HG03095 (cell line): Measurements from ENCODE around the gene PI4KA.
"Not testable (repeated sequence)": the region's sequence is repeated elsewhere in the genome, so short reads cannot be mapped to it uniquely, and the experiment has no call there.

ENCODE experiments used
- ATAC-seq: cut with Tn5 transposase; IDR thresholded peaks from one replicate; pipeline ENCODE4 v1.9.1; 2021; ENCODE audit warnings: moderate library complexity; ENCODE audit not compliant: unreplicated experiment

The PI4KA gene

DNA sequence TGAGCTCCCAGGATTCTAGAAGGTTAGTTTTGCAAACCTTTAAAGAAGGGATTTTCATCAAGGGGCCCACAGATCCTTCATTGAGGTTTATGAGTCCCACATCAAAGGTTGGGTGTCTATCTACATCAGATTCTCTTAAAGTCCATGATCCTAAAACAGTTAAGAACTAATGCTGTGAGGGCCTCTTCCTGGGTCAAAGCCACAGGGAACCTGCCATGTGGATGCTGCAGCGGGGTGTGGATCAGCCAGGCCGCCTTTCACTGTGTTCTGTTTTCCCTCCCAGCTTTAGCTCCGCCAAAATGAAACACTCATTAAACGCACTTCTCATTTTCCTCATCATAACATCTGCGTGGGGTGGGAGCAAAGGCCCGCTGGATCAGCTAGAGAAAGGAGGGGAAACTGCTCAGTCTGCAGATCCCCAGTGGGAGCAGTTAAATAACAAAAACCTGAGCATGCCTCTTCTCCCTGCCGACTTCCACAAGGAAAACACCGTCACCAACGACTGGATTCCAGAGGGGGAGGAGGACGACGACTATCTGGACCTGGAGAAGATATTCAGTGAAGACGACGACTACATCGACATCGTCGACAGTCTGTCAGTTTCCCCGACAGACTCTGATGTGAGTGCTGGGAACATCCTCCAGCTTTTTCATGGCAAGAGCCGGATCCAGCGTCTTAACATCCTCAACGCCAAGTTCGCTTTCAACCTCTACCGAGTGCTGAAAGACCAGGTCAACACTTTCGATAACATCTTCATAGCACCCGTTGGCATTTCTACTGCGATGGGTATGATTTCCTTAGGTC is 79.4 kb downstream of the PI4KA start:
- no peak for ATAC-seq

DNA sequence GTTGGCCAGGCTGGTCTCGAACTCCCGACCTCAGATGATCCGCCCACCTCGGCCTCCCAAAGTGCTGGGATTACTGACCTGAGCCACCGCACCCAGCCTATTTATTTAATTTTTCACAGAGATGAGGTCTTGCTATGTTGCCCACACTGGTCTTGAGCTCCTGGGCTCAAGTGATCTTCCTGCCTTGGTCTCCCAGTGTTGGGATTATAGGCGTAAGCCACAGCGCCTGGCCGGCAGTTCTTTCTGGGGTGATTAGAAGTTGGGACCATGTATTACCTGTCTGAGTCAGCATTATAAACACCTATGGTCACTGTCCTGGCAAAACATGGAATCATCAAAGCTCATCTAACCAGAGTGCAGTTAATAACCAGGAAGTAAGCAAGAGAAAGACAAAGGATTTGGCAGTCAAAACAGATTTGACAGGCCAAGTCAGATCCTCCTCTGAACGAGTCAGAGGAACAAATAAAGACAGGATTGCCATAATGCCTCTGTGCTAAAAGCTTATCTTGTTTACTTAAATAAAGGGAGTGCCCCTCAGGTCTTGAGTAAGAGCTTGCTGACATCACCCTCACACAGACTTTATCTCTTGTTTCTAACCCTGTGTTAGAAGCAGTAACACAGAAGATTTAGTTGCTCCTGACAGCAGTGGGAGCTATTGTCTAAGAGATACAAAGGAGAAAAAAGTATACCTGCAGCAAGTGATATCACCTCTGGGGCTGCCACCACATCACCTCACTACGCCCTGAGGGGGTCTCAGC is 81.0 kb downstream of the PI4KA start:
- ATAC-seq, result no peak

- no peak for ATAC-seq
Measured at GRCh38 chr22:20776624-20777405, 81.8 kb downstream of the PI4KA start.

DNA sequence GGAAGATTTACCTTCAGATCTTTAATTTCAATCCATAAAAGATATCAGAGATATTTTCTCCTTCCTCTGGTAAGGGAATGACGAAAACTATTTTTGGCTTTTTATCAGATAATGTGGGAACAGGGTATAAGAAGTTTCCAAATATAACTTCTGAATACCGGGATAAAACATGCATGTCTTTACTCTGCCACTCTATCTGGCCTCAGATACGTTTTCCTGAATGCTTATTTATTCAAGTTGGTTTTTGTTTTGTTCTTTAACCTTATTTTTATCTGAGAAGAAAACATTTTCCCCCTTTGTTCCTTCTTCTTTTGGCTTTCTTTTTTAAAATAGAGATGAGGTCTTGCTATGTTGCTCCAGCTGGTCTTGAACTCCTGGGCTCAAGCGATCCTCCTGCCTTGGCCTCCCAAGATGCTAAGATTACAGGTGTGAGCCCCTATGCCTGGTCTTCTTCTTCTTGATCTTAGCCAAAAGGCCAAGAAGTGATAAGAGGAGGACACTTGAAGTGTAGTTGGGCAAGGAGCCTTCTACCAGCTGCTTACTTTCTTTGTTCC is 83.2 kb downstream of the PI4KA start:
- ATAC-seq, result no peak

- no peak for ATAC-seq
Measured at GRCh38 chr22:20774882-20775281, 83.7 kb downstream of the PI4KA start.

GRCh38 chr22:20773793-20774212 is 84.8 kb downstream of the PI4KA start, which contains the start of gene SERPIND1:
Gene SERPIND1 (plus strand): TSS chr22:20774113. CDS start chr22:20779313, 5,200 bp downstream.
- ATAC-seq, result no peak

DNA sequence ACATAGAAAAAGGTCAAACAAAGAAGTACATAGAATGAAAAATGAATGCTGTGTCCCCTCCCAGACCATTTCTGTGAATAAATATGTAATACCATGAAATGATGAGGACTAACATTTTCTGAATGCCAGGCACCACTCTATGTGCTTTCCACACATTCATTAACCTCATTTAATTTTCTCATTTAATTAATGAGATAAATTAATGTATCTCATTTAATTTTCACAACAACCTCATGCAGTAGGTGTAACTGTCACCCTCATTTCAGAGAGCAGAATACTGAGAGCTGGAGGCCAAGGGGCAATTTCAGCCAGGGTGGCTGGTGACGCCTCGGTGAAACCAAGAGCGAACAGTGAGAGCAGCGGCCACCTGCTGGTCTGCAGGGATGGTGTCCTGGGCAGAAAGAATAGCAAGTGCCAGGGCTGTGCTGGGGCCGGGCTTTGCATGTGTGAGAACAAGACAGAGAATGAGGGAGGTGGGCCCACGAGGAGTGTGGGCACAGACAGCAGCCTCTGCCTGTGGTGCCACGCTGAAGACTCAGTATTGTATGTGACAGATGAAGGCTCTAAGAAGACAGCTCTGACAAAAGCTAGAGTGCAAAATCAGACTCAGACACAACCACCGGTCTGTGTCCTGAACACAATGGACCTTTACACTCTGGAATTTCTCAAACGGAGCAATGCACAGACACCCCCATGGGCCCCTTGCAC is 86.5 kb downstream of the PI4KA start:
- ATAC-seq, result no peak

DNA sequence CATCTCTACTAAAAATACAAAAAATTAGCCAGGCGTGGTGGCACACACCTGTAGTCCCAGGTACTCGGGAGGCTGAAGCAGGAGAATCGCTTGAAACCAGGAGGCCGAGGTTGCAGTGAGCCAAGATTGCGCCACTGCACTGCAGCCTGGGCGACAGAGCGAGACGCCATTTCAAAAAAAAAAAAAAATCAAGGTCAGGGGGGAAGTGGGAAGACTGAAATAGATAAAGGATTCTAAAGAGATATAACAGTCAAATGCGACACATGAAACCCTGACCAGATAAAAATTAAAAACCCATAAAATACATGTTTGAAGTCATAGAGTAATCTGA is 89.2 kb downstream of the PI4KA start:
- ATAC-seq, result not testable (repeated sequence)

GRCh38 chr22:20766530-20766929 is 92.1 kb downstream of the PI4KA start:
- ATAC-seq, result no peak

DNA sequence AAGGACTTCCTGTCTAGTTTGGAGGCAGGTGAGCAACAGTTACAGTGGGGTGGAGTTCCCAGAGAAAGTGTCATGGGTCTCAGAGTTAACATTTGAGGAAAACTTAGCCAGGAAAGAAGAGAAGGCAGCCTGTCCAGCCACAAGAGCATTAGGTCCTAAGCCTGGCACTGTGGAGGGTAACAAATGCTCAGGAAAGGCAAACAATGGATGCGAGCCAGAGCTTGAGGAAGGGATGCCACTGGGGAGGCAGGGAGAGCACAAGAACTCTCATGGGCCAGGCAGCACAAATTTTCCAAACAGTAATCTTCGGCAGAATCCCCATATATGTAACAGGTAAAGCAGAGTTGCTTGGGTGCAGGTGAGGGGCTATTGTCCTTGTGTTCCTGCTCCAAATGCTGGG is 92.7 kb downstream of the PI4KA start:
- no peak for ATAC-seq

DNA sequence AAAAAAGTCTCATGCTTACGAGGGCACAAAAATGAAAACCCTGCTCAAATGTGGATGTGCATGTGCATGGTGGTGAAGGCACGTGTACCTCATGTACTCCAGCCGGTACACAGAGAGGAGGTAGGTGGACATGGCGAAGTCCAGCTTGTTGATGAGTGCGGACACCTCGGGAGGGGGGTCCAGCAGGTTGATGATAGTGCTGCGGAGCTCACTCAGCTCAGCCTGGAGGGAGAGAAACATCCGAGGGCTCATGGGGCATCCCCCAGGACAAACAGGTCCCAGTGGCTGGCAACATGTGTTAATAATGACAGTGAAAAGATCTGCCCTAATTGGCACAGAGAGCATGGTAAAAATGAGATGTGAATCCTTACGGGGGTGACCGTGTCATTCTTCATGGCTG is 93.9 kb downstream of the PI4KA start:
- no peak for ATAC-seq

GRCh38 chr22:20764471-20764720 is 94.2 kb downstream of the PI4KA start:
- no peak for ATAC-seq

DNA sequence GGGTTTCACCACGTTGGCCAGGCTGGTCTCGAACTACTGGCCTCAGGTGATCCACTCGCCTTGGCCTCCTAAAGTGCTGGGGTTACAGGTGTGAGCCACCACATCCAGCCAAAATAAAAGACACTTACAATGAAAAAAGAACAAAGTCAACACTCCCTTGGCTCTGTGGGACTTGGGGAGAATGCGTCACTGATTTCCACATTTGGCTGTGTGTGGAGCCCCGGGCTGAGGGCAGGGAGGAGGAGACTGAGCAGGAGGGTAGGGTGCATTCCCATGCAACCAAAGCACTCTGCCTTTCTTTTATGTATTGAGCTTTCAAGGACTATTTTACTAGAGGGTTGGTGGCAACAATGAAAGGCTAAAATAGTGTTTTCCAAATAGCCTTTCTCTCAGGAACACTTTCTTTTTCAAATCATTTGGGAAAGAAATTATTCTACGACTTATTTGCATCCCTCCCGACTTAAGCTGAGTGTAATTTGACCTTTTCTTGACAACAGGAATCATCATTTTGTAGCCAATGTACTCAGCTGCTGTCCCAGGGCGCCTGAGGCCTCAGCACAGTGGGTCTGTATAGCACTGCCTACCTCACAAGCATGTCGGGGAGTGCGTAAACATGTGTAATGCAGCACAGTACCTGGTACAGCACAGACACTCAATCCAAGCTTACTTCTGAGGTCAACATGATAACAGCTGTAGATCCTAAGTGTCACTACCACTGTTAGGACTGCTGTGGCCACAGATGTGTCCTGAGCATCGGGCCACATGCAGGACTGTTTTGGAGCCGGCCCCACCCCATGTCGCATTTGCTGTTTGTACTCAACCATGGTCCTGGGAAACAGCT is 94.8 kb downstream of the PI4KA start:
- ATAC-seq, result no peak

DNA sequence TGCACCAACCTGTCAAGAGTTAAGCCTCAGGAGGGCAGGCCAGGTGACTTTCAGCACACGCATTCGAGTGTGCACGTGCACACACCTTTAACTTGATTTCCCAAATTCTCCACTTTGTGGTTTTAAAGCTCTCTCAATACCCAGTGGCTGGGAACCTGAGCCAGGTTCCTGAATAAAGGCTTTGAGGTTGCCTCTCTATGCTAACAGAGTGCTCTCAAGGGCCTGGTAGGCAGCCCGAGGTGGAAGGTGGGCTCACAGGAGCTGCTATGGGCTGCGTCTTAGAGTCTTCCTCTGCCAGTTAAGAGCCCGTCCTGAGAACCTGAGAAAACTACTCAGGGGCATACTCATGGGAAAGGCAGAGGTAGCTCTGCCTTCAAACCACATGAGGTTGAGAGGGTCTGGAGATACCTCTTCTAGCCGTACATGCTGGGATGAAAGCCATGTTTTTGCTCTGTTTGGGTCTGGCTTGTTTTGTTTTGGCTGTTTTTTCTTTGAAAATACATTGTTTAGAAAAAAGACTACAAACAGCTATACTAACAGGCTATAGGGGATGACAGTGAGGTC is 96.3 kb downstream of the PI4KA start:
- ATAC-seq, result no peak

DNA sequence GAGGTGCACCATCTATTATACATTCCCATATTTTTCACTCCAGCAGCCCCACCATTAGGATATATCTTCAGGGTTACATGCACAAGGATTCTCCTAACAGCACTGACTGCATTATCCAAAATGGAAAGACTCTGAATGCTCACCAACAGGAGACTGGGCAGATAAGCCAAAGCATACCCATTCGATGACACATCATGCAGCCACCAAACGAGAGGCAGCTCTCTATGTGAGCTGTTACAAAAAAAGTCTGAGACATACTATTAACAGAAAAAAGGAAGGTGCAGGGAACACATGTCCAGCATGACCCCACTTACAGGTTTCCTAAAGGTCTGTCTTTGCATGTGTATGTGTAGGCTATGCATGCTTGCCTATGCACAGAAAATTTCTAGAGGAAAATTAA is 97.1 kb downstream of the PI4KA start:
- ATAC-seq, result no peak

DNA sequence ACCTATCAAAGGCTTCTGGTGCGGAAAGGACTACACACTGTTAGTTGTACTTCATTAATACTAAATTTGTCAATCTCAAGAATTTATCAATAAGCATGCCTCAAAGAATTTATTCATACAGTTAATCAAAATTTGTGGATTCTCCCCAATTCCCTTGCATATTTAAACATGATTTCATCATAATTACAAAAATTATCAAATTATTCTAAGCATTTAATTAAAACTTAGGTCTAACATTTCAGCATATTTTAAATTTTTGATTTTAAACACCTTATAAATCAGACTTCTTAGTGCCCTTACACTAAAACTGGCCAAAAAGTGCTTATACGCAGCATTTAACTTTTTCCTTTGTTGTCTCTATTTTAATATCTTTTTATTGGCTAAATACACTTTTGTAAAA is 98.5 kb downstream of the PI4KA start:
- ATAC-seq, result no peak

- no peak for ATAC-seq
Measured at GRCh38 chr22:20758688-20759087, 99.9 kb downstream of the PI4KA start.

DNA sequence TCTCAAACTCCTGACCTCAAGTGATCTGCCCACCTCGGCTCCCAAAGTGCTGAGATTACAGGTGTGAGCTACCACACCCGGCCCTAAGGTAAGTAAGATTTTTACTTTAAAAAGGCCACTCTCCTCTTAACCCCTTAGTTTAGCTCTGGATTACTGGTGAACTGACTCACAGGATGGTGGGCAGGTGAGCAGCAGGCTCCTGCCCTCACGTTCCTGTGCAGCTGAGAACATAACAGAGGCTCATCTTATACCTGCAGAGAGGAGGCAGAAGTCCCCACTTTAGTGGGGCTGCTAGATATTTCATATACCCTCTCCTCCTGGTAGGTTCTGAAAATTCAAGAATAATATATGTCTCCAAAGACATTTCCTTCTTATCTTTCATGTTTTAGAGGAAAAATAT is 101.8 kb downstream of the PI4KA start:
- ATAC-seq, result no peak

- no peak for ATAC-seq
Measured at GRCh38 chr22:20752873-20753272, 105.7 kb downstream of the PI4KA start.
